SK-N-SH treated with all-trans-retinoic acid at 6 μM for 48 hours (cell line): Measurements from ENCODE around the gene OR9Q1.

Experiments
- ATAC-seq: fragments of 200-7000 bp; cut with Tn5 transposase; 3 replicates; pipeline ENCODE4 v1.9.1; 2020; ENCODE audit warnings: mild to moderate bottlenecking, moderate library complexity
- ARNTL ChIP-seq: fragments of 450-650 bp; formaldehyde crosslinking; IDR thresholded peaks from 2 replicates; pipeline ENCODE4 v1.5.0; 2020; ENCODE audit warnings: low read depth, mild to moderate bottlenecking, moderate library complexity, borderline replicate concordance
- CREB5 ChIP-seq: fragments of 250-450 bp; sonication (Bioruptor Pico); IDR thresholded peaks from 2 replicates; pipeline ENCODE4 v1.5.1; 2020; ENCODE audit warnings: low read depth, mild to moderate bottlenecking, moderate library complexity
- CSDC2 ChIP-seq: fragments of 250-450 bp; sonication (Bioruptor Pico); IDR thresholded peaks from 2 replicates; pipeline ENCODE4 v1.5.0; 2020; ENCODE audit warnings: mild to moderate bottlenecking, moderate library complexity
- CSRNP3 ChIP-seq: fragments of 250-450 bp; sonication (Bioruptor Pico); IDR thresholded peaks from 2 replicates; pipeline ENCODE4 v1.5.1; 2021; ENCODE audit warnings: mild to moderate bottlenecking, moderate library complexity
- GLIS3 ChIP-seq: fragments of 250-450 bp; sonication (Bioruptor Pico); IDR thresholded peaks from 2 replicates; pipeline ENCODE4 v1.5.0; 2020; ENCODE audit warnings: mild to moderate bottlenecking, moderate library complexity
- ISL1 ChIP-seq: fragments of 250-450 bp; sonication (Bioruptor Pico); IDR thresholded peaks from 2 replicates; pipeline ENCODE4 v2.1.2; 2022; ENCODE audit warnings: mild to moderate bottlenecking, moderate library complexity
- PATZ1 ChIP-seq: fragments of 250-450 bp; sonication (Bioruptor Pico); IDR thresholded peaks from 2 replicates; pipeline ENCODE4 v1.8.0; 2020; ENCODE audit warnings: mild to moderate bottlenecking, moderate library complexity, borderline replicate concordance
- POU6F1 ChIP-seq: fragments of 250-450 bp; sonication (Bioruptor Pico); IDR thresholded peaks from 2 replicates; pipeline ENCODE4 v1.8.0; 2021; ENCODE audit warnings: low read depth, mild to moderate bottlenecking, moderate library complexity, borderline replicate concordance
- PPARA ChIP-seq: fragments of 250-450 bp; sonication (Bioruptor Pico); IDR thresholded peaks from 2 replicates; pipeline ENCODE4 v1.5.0; 2020; ENCODE audit warnings: mild to moderate bottlenecking, borderline replicate concordance
- RARB ChIP-seq: fragments of 250-450 bp; sonication (Bioruptor Pico); IDR thresholded peaks from 2 replicates; pipeline ENCODE4 v1.8.0; 2021; ENCODE audit warnings: mild to moderate bottlenecking, moderate library complexity
- SNAI2 ChIP-seq: fragments of 250-450 bp; sonication (Bioruptor Pico); IDR thresholded peaks from 2 replicates; pipeline ENCODE4 v1.5.0; 2020; ENCODE audit warnings: mild to moderate bottlenecking, moderate library complexity
- TCF4 ChIP-seq: fragments of 250-450 bp; sonication (Bioruptor Pico); IDR thresholded peaks from 2 replicates; pipeline ENCODE4 v1.8.0; 2021; ENCODE audit warnings: mild to moderate bottlenecking, moderate library complexity, borderline replicate concordance
- TOX ChIP-seq: fragments of 250-450 bp; sonication (Bioruptor Pico); IDR thresholded peaks from 2 replicates; pipeline ENCODE4 v1.8.0; 2021; ENCODE audit warnings: mild to moderate bottlenecking, moderate library complexity, borderline replicate concordance
- TSHZ2 ChIP-seq: fragments of 250-450 bp; sonication (Bioruptor Pico); IDR thresholded peaks from 2 replicates; pipeline ENCODE4 v1.5.0; 2020; ENCODE audit warnings: mild to moderate bottlenecking, moderate library complexity
- ZC3H10 ChIP-seq: fragments of 250-450 bp; sonication (Bioruptor Pico); IDR thresholded peaks from 2 replicates; pipeline ENCODE4 v1.5.1; 2021; ENCODE audit warnings: mild to moderate bottlenecking, moderate library complexity
- ZFP3 ChIP-seq: fragments of 250-450 bp; sonication (Bioruptor Pico); IDR thresholded peaks from 2 replicates; pipeline ENCODE4 v1.5.0; 2020; ENCODE audit warnings: mild to moderate bottlenecking, moderate library complexity
- ZFP30 ChIP-seq: fragments of 450-650 bp; formaldehyde crosslinking; IDR thresholded peaks from 2 replicates; pipeline ENCODE4 v1.5.0; 2022; ENCODE audit warnings: mild to moderate bottlenecking, moderate library complexity
- ZNF70 ChIP-seq: fragments of 450-650 bp; formaldehyde crosslinking; IDR thresholded peaks from 2 replicates; pipeline ENCODE4 v1.5.0; 2020; ENCODE audit warnings: mild to moderate bottlenecking, moderate library complexity

Gene OR9Q1

GRCh38 chr11:58024601-58025091, 965 bp downstream of the OR9Q1 start (continued):
- TF ChIP-seq POU6F1 (CRISPR knock-in tag): no peak
- TF ChIP-seq PATZ1 (CRISPR knock-in tag): no peak

GRCh38 chr11:58027341-58027740, 3.7 kb downstream of the OR9Q1 start:
- TF ChIP-seq CREB5 (CRISPR knock-in tag) (no peak), TSHZ2 (CRISPR knock-in tag) (no peak), SNAI2 (CRISPR knock-in tag) (no peak)
- no peak for ATAC-seq

- ATAC-seq: no peak
- TF ChIP-seq ISL1 (CRISPR knock-in tag) (no peak), TCF4 (CRISPR knock-in tag) (no peak), ZNF70 (no peak), ZFP3 (CRISPR knock-in tag) (no peak), CSRNP3 (CRISPR knock-in tag) (no peak), ZC3H10 (no peak), ZFP30 (CRISPR knock-in tag) (no peak), GLIS3 (CRISPR knock-in tag) (no peak), CSDC2 (CRISPR knock-in tag) (no peak), ARNTL (CRISPR knock-in tag) (no peak), PATZ1 (CRISPR knock-in tag) (no peak), PPARA (CRISPR knock-in tag) (no peak), CREB5 (CRISPR knock-in tag) (no peak), RARB (no peak), TSHZ2 (CRISPR knock-in tag) (no peak), TOX (no peak), POU6F1 (CRISPR knock-in tag) (no peak)
These were observed 5.2 kb downstream of the OR9Q1 start for GRCh38 chr11:58028687-58029411.
